VCaP (cell line): ENCODE measurements around the gene RASGRP2.

ENCODE experiments used
- H3K27ac ChIP-seq: fragments of 450-650 bp; 2 replicates; pipeline ENCODE4 v1.5.1; 2017
- CTCF ChIP-seq: fragments of 450-650 bp; conservative IDR thresholded peaks from 2 replicates; pipeline ENCODE4 v1.5.1; 2017; ENCODE audit warnings: mild to moderate bottlenecking, moderate library complexity

RASGRP2 gene

GRCh38 chr11:64753380-64754123 lies 9.6 kb upstream of the RASGRP2 start:
- TF ChIP-seq CTCF, result no peak
- H3K27ac ChIP-seq, result no peak overlapping the region

GRCh38 chr11:64753019-64753379 lies 9.1 kb upstream of the RASGRP2 start:
- no peak for TF ChIP-seq CTCF

GRCh38 chr11:64752175-64752970 lies 8.4 kb upstream of the RASGRP2 start:
- no peak overlapping the region for H3K27ac ChIP-seq
- TF ChIP-seq CTCF, result no peak

More at GRCh38 chr11:64753019-64753379, 9.1 kb upstream of the RASGRP2 start:
- no peak overlapping the region for H3K27ac ChIP-seq

GRCh38 chr11:64751580-64751979 lies 7.6 kb upstream of the RASGRP2 start:
- no peak overlapping the region for H3K27ac ChIP-seq

GRCh38 chr11:64751136-64751535 lies 7.2 kb upstream of the RASGRP2 start:
- no peak for TF ChIP-seq CTCF

More at GRCh38 chr11:64751580-64751979, 7.6 kb upstream of the RASGRP2 start:
- TF ChIP-seq CTCF, result no peak

GRCh38 chr11:64750361-64751054 lies 6.6 kb upstream of the RASGRP2 start:
- no peak overlapping the region for H3K27ac ChIP-seq
- peak; percentile 33 for TF ChIP-seq CTCF

More at GRCh38 chr11:64751136-64751535, 7.2 kb upstream of the RASGRP2 start:
- H3K27ac ChIP-seq, result no peak overlapping the region
